Activated CD8-positive, alpha-beta memory T cell treated with anti-CD3 and anti-CD28 coated beads, Interleukin-2, amount 50 U/mL, for 24 hours (primary cell): ENCODE results near the gene TOP1.

Experiments
- DNase-seq: peaks from one replicate; pipeline ENCODE4 v3.0.0-alpha.2; 2020; ENCODE audit errors: extremely low read depth

The TOP1 gene

GRCh38 chr20:41035207-41035606 is 6.6 kb downstream of the TOP1 start:
- no peak for DNase-seq

- no peak for DNase-seq
Observed at GRCh38 chr20:41037179-41037578, 8.6 kb downstream of the TOP1 start.

- DNase-seq = no peak
Observed at GRCh38 chr20:41038149-41038877, 9.7 kb downstream of the TOP1 start.

GRCh38 chr20:41038878-41039404 is 10.3 kb downstream of the TOP1 start:
- no peak for DNase-seq

- no peak for DNase-seq
Observed at GRCh38 chr20:41040855-41041254, 12.2 kb downstream of the TOP1 start.

- no peak for DNase-seq
Observed at GRCh38 chr20:41041693-41042092, 13.1 kb downstream of the TOP1 start.

GRCh38 chr20:41044409-41045062 is 15.9 kb downstream of the TOP1 start:
- DNase-seq = no peak

- DNase-seq = no peak
Observed at GRCh38 chr20:41045671-41046070, 17.0 kb downstream of the TOP1 start.

- no peak for DNase-seq
Observed at GRCh38 chr20:41046716-41047115, 18.1 kb downstream of the TOP1 start.

- DNase-seq = no peak
Observed at GRCh38 chr20:41047279-41047974, 18.8 kb downstream of the TOP1 start.

- no peak for DNase-seq
Observed at GRCh38 chr20:41047975-41048305, 19.3 kb downstream of the TOP1 start.

- no peak for DNase-seq
Observed at GRCh38 chr20:41048461-41049301, 20.1 kb downstream of the TOP1 start.

- DNase-seq = no peak
Observed at GRCh38 chr20:41049451-41049850, 20.8 kb downstream of the TOP1 start.

GRCh38 chr20:41050361-41051008 is 21.9 kb downstream of the TOP1 start:
- DNase-seq = no peak

GRCh38 chr20:41051009-41051825 is 22.6 kb downstream of the TOP1 start:
- DNase-seq = no peak

GRCh38 chr20:41052742-41053419 is 24.3 kb downstream of the TOP1 start:
- no peak for DNase-seq

GRCh38 chr20:41054070-41054846 is 25.6 kb downstream of the TOP1 start:
- no peak for DNase-seq

- no peak for DNase-seq
Observed at GRCh38 chr20:41054847-41055230, 26.2 kb downstream of the TOP1 start.

GRCh38 chr20:41055679-41056078 is 27.1 kb downstream of the TOP1 start:
- DNase-seq = no peak
